Right lobe of liver (tissue), 4 donors: ENCODE data around the gene EDC3.
"Not testable (repeated sequence)": the region's sequence is repeated elsewhere in the genome, so short reads cannot be mapped to it uniquely, and the experiment has no call there.

Experiments used
- POLR2A ChIP-seq: fragments of 450-650 bp; IDR thresholded peaks from one replicate; pipeline ENCODE4 v1.6.1; 2017; ENCODE audit warnings: antibody characterized with exemption, mild to moderate bottlenecking
- TF ChIP-seq, protein P1 (sequence below), 4 donors: fragments of 200-600 bp in 3 of 4; fragments of 450-650 bp in 1 of 4; IDR thresholded peaks; one replicate each; pipeline versions ENCODE4 v1.5.1 to v1.8.0; 2016 to 2022; ENCODE audit warnings: antibody characterized with exemption in 4 of 4, mild to moderate bottlenecking in 2 of 4
- donor health status: DM: no; HTN: no; CAD: no.
- donor health status: DM: no; HTN: no; CAD: no.
- donor health status: DM: no; HTN: yes; CAD: no.

DNA sequence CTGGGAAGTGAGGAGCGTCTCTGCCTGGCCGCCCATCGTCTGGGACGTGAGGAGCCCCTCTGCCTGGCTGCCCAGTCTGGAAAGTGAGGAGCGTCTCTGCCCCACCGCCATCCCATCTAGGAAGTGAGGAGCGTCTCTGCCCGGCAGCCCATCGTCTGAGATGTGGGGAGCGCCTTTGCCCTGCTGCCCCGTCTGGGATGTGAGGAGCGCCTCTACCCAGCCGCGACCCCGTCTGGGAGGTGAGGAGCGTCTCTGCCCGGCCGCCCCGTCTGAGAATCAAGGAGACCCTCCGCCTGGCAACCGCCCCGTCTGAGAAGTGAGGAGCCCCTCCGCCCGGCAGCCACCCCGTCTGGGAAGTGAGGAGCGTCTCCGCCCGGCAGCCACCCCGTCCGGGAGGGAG, 32.9 kb upstream of the EDC3 start:
- TF ChIP-seq, protein P1, sequence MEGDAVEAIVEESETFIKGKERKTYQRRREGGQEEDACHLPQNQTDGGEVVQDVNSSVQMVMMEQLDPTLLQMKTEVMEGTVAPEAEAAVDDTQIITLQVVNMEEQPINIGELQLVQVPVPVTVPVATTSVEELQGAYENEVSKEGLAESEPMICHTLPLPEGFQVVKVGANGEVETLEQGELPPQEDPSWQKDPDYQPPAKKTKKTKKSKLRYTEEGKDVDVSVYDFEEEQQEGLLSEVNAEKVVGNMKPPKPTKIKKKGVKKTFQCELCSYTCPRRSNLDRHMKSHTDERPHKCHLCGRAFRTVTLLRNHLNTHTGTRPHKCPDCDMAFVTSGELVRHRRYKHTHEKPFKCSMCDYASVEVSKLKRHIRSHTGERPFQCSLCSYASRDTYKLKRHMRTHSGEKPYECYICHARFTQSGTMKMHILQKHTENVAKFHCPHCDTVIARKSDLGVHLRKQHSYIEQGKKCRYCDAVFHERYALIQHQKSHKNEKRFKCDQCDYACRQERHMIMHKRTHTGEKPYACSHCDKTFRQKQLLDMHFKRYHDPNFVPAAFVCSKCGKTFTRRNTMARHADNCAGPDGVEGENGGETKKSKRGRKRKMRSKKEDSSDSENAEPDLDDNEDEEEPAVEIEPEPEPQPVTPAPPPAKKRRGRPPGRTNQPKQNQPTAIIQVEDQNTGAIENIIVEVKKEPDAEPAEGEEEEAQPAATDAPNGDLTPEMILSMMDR (IDR thresholded peaks at IDR 0.05), result not testable (repeated sequence)
- not testable (repeated sequence) for TF ChIP-seq POLR2A
